ENCODE measurements around the gene MGAT4B. TPM values are rescaled to one million over a fixed set of nuclear protein-coding genes. Genes with fewer than 3 reads are reported as not detected.

MGAT4B gene
- total RNA-seq, 1 experiment from 2014 or later, result 406 TPM

DNA sequence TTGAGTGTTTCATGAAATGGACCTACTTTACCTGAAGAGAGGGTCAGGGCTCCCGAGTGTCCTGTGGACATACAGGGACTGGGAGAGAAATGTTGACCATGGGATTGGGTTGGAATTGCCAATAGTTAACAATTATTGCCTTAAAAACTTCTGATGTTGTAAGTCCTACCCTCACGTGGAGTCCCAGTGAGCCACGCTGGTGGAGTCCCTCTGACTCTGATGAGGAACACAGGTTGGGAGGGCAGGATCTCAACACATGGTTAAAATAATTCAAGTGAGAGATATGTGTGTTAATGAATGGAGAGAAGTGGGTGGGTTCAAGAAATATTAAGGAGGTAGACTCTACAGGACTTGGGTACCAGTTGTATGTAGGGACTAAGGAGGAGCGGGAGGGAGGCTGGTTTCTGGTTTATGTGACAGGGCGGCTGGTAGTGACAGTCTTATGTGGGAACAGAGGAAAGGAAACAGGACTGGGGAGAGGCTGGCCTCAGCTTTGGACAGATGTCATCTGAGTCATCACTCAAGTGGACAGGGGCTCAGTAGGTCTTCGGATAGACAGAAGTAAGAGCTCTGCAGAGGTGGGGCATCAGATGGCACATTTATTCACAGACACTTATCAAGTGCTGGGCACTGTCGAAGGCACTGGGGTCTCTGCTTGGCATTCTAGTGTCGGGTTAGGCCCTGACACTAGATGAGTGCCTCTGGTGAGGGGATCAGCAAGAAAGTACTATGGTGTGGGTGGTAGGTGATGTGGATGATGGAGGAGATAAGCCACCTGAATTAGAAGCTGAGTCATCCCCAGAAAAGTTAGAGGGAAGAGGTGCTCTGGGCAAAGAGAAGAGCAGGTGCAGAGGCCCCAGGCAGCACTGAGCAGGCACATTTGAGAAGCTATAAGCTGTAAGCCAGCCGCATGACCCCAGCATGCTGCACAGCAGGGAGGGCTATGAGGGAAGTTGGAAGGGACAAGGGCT, 46.8 kb downstream of the MGAT4B start:
- no TSS peak for BruUV-seq (replicated peaks)
- POLR2A ChIA-PET, result interaction anchor here (0.5 kb wide), 1 partner anchor 58 kb away, joined by 9 read pairs; no protein-coding TSS in a partner anchor
- peaks cover 29% of the 10 kb centered on the region for H3K4me1 ChIP-seq (ENCODE audit: control insufficient read depth, insufficient read depth, low read length)
- TF ChIP-seq SIN3A (IDR thresholded peaks at IDR 0.05; ENCODE audit: borderline replicate concordance, insufficient read depth, low read depth, low read length) (no peak), TCF7L2 (IDR thresholded peaks at IDR 0.05; ENCODE audit: low read depth, low read length) (no peak)
- TF ChIP-seq, protein P1, sequence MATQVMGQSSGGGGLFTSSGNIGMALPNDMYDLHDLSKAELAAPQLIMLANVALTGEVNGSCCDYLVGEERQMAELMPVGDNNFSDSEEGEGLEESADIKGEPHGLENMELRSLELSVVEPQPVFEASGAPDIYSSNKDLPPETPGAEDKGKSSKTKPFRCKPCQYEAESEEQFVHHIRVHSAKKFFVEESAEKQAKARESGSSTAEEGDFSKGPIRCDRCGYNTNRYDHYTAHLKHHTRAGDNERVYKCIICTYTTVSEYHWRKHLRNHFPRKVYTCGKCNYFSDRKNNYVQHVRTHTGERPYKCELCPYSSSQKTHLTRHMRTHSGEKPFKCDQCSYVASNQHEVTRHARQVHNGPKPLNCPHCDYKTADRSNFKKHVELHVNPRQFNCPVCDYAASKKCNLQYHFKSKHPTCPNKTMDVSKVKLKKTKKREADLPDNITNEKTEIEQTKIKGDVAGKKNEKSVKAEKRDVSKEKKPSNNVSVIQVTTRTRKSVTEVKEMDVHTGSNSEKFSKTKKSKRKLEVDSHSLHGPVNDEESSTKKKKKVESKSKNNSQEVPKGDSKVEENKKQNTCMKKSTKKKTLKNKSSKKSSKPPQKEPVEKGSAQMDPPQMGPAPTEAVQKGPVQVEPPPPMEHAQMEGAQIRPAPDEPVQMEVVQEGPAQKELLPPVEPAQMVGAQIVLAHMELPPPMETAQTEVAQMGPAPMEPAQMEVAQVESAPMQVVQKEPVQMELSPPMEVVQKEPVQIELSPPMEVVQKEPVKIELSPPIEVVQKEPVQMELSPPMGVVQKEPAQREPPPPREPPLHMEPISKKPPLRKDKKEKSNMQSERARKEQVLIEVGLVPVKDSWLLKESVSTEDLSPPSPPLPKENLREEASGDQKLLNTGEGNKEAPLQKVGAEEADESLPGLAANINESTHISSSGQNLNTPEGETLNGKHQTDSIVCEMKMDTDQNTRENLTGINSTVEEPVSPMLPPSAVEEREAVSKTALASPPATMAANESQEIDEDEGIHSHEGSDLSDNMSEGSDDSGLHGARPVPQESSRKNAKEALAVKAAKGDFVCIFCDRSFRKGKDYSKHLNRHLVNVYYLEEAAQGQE (IDR thresholded peaks at IDR 0.05; ENCODE audit: insufficient read depth in 1 of 2, low read depth in 2 of 2, low read length in 1 of 2), result no peak
- no peaks in the 10 kb centered on the region for H3K9me3 ChIP-seq (ENCODE audit: control insufficient read depth, insufficient read depth, low read depth, low read length)
- no peak overlapping the region for H3K4me3 ChIP-seq (ENCODE audit: low read depth in 2 of 2, low read length in 2 of 2)
- no peak overlapping the region for H3K27ac ChIP-seq (ENCODE audit: low read length)
- no peaks in the 10 kb centered on the region for H3K36me3 ChIP-seq (ENCODE audit: control insufficient read depth, insufficient read depth, low read length)
- CTCF ChIA-PET, result interaction anchor here (0.5 kb wide), 1 partner anchor 864 kb away, joined by 5 read pairs; the partner anchor contains the start of gene ZFP2
- ATAC-seq (no peak), DNase-seq (ENCODE audit: low read depth, low spot score) (no peak)
- in situ Hi-C loops (cut with HindIII; ENCODE audit: low pct_unique_long_range_greater_than_20kb, low sequenced_read_pairs), result no loop called here
- intact Hi-C loops (cut with micrococcal nuclease; ENCODE audit: unreplicated experiment), result no loop called here
- H3K27me3 ChIP-seq (ENCODE audit: control insufficient read depth, insufficient read depth, low read length), result no peaks in the 10 kb centered on the region

DNA sequence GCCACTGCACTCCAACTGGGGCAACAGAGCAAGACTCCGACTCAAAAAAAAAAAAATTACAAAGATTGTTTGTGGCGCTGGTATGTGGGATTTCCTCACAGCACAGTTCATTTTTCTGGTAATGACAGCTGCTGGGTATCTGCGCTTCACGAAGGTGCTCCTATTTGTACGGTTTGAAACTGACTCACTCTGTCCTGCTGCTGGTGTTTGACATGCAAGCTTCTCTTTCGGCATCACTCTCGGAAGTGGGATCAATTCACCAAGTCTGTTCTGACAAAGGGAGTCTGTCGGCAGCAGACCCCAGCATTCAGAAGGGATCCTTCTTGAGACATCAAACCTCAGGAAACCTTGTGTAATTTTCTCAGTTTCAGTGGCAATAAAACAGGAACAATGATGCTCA, 47.7 kb downstream of the MGAT4B start:
- Histone ChIP-seq H3K9me3 (ENCODE audit: control insufficient read depth, insufficient read depth, low read depth, low read length) (no peaks in the 10 kb centered on the region), H3K36me3 (ENCODE audit: control insufficient read depth, insufficient read depth, low read length) (no peaks in the 10 kb centered on the region), H3K4me3 (ENCODE audit: low read depth in 2 of 2, low read length in 2 of 2) (no peak overlapping the region), H3K27me3 (ENCODE audit: control insufficient read depth, insufficient read depth, low read length) (no peaks in the 10 kb centered on the region), H3K4me1 (ENCODE audit: control insufficient read depth, insufficient read depth, low read length) (peaks cover 33% of the 10 kb centered on the region), H3K27ac (ENCODE audit: low read length) (no peak overlapping the region)
- intact Hi-C loops (cut with micrococcal nuclease; ENCODE audit: unreplicated experiment), result no loop called here
- POLR2A ChIA-PET, result interaction anchor here (0.5 kb wide), 1 partner anchor 59 kb away, joined by 9 read pairs; no protein-coding TSS in a partner anchor
- CTCF ChIA-PET, result no interaction called here
- ATAC-seq, result no peak
- TF ChIP-seq SIN3A (IDR thresholded peaks at IDR 0.05; ENCODE audit: borderline replicate concordance, insufficient read depth, low read depth, low read length) (no peak), POLR2AphosphoS5 (IDR thresholded peaks at IDR 0.05; ENCODE audit: low read depth, low read length) (no peak)
- in situ Hi-C loops (cut with HindIII; ENCODE audit: low pct_unique_long_range_greater_than_20kb, low sequenced_read_pairs), result no loop called here
- BruUV-seq (replicated peaks), result no TSS peak
- no peak for DNase-seq (ENCODE audit: low read depth, low spot score)

DNA sequence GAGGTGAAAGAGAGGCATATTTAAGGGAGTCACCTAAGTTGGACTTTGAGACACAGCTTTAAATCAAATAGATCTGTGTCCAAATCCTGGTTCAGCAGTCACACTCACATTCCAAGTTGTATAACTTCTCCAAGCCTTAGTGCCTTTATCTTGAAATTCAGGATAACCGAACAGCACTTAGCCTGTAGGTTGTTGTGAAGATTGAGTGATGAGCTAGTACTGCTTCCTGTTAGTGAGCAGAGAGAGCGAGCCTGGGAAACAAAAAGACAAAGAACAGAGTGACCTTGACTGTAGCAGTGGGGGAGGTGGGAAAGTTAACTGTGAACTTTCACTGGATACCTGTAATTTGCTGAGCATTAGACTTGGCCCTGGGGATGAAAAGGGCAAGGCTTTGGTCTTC, 51.6 kb downstream of the MGAT4B start:
- TF ChIP-seq POLR2AphosphoS5 (IDR thresholded peaks at IDR 0.05; ENCODE audit: low read depth, low read length) (no peak), TCF7L2 (IDR thresholded peaks at IDR 0.05; ENCODE audit: low read depth, low read length) (no peak), SIN3A (IDR thresholded peaks at IDR 0.05; ENCODE audit: borderline replicate concordance, insufficient read depth, low read depth, low read length) (no peak)
- TF ChIP-seq, protein P1 (IDR thresholded peaks at IDR 0.05; ENCODE audit: insufficient read depth in 1 of 2, low read depth in 2 of 2, low read length in 1 of 2), result no peak
- TF ChIP-seq, protein P2, sequence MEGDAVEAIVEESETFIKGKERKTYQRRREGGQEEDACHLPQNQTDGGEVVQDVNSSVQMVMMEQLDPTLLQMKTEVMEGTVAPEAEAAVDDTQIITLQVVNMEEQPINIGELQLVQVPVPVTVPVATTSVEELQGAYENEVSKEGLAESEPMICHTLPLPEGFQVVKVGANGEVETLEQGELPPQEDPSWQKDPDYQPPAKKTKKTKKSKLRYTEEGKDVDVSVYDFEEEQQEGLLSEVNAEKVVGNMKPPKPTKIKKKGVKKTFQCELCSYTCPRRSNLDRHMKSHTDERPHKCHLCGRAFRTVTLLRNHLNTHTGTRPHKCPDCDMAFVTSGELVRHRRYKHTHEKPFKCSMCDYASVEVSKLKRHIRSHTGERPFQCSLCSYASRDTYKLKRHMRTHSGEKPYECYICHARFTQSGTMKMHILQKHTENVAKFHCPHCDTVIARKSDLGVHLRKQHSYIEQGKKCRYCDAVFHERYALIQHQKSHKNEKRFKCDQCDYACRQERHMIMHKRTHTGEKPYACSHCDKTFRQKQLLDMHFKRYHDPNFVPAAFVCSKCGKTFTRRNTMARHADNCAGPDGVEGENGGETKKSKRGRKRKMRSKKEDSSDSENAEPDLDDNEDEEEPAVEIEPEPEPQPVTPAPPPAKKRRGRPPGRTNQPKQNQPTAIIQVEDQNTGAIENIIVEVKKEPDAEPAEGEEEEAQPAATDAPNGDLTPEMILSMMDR (IDR thresholded peaks at IDR 0.05), result no peak
- intact Hi-C loops (cut with micrococcal nuclease; ENCODE audit: unreplicated experiment) (no loop called here), in situ Hi-C loops (cut with HindIII; ENCODE audit: low pct_unique_long_range_greater_than_20kb, low sequenced_read_pairs) (no loop called here)
- POLR2A ChIA-PET, result interaction anchor here (0.6 kb wide), 1 partner anchor 253 kb away, joined by 3 read pairs; no protein-coding TSS in a partner anchor
- Histone ChIP-seq H3K4me3 (ENCODE audit: low read depth in 2 of 2, low read length in 2 of 2) (no peak overlapping the region), H3K27ac (ENCODE audit: low read length) (no peak overlapping the region), H3K4me1 (ENCODE audit: control insufficient read depth, insufficient read depth, low read length) (peaks cover 8% of the 10 kb centered on the region; the same call in 1 of the 2 replicates), H3K9me3 (ENCODE audit: control insufficient read depth, insufficient read depth, low read depth, low read length) (no peaks in the 10 kb centered on the region), H3K27me3 (ENCODE audit: control insufficient read depth, insufficient read depth, low read length) (no peaks in the 10 kb centered on the region), H3K36me3 (ENCODE audit: control insufficient read depth, insufficient read depth, low read length) (no peaks in the 10 kb centered on the region)
- ATAC-seq (no peak), DNase-seq (ENCODE audit: low read depth, low spot score) (no peak)
- no TSS peak for BruUV-seq (replicated peaks)
- CTCF ChIA-PET, result no interaction called here

Measured in Panc1 (cell line).